HUES6 (cell line): Measurements from ENCODE around the gene MEGF6.

Experiments used
- H3K27ac ChIP-seq: 2 replicates; pipeline ENCODE4 v1.7.0; 2013; ENCODE audit warnings: low read depth, mild to moderate bottlenecking, low read length, inconsistent platforms
- H3K27me3 ChIP-seq: 2 replicates; pipeline ENCODE4 v1.6.1; 2013; ENCODE audit warnings: low read length; ENCODE audit not compliant: control insufficient read depth, insufficient read depth
- H3K36me3 ChIP-seq: 2 replicates; pipeline ENCODE4 v1.6.1; 2013; ENCODE audit warnings: low read length; ENCODE audit not compliant: control insufficient read depth, insufficient read depth
- H3K4me1 ChIP-seq: 2 replicates; pipeline ENCODE4 v1.6.1; 2013; ENCODE audit warnings: low read length; ENCODE audit not compliant: control insufficient read depth, insufficient read depth
- H3K4me3 ChIP-seq: 2 replicates; pipeline ENCODE4 v1.5.1; 2013; ENCODE audit warnings: low read depth, low read length
- H3K9ac ChIP-seq: one replicate; pipeline ENCODE4 v1.6.1; 2013; ENCODE audit warnings: mild to moderate bottlenecking, low read length
- H3K9me3 ChIP-seq: 2 replicates; pipeline ENCODE4 v1.6.1; 2013; ENCODE audit warnings: low read depth, low read length; ENCODE audit not compliant: control insufficient read depth, insufficient read depth

Gene MEGF6

DNA sequence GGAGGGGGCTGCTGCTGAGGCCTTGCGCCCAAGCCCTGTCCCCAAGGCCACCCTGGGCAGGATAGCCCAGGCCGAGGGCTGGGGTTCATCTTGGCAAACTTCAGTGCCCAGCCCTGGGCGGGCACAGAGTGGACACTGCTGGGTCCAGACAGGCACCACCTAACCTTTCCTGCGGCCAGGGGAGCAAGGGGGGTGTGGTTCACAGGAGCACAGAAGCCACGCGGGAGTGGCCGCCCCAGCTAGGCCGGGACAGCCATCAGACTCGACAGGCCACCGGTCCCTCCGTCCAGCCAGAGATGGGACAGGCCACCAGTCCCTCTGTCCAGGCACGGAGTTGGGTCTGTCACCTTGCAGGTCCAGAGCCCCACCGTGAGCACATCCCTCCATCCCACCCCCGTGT is 127.9 kb downstream of the MEGF6 start:
- Histone ChIP-seq H3K36me3 (peaks cover 3% of the 10 kb centered on the region; the same call in 1 of the 2 replicates), H3K9me3 (peaks cover 8% of the 10 kb centered on the region), H3K27ac (no peak overlapping the region), H3K4me1 (no peaks in the 10 kb centered on the region), H3K9ac (no peak overlapping the region), H3K4me3 (no peak overlapping the region), H3K27me3 (no peaks in the 10 kb centered on the region)

DNA sequence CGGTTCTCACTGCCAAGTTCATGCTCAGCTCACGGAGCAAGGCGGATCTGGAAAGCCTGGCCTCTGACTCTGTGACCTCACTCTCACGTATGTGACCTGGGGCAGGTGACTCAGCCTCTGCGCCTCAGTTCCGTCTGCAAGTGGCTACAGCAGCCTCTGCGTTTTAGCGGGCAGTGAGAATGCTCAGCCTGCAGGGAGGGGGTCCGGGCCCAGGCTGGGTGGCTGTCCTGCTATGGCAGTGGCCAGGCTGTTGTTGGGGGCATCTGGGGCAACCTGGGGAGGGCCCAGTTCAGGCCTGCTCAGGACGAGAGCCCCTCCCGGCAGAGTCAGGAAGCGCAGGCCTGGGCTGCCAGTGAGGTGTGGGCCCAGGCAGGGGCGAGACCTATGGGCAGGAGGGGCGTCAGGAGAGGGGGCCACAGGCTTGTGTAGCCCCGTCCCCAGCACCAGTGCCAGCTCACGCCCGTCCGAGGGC is 128.9 kb downstream of the MEGF6 start:
- Histone ChIP-seq H3K27me3 (no peaks in the 10 kb centered on the region), H3K4me1 (no peaks in the 10 kb centered on the region), H3K4me3 (no peak overlapping the region), H3K9ac (no peak overlapping the region), H3K36me3 (peaks cover 10% of the 10 kb centered on the region; the same call in 1 of the 2 replicates), H3K9me3 (peaks cover 3% of the 10 kb centered on the region; the same call in 1 of the 2 replicates), H3K27ac (no peak overlapping the region)

DNA sequence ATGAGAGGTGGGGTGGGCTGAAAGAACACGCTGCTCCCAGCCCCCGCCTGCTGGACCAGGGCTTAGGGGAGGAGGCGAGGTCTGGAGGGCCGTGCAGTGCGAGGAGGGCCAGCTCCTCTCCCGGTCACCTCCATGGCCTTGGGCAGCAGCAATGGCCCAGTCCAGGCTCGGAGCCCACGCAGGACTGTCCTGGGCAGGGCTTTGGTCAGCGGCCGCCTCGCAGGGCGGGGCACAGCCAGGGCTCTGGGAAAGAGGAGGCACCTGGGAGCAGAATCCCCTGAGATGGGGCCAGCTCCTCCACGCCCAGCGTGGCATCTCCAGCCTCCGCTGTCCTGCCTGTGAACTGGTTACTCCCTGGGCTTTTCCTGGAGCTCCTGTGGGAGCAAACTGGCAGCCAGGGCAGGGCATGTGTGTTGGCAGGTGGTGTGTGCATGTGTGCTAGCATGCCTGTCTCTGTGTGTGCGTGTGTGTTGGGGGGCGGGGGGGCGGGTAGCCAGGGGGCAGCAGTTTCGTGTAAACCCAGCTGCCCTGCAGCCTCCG is 129.4 kb downstream of the MEGF6 start:
- no peak overlapping the region for H3K27ac ChIP-seq
- no peaks in the 10 kb centered on the region for H3K27me3 ChIP-seq
- peaks cover 10% of the 10 kb centered on the region; the same call in 1 of the 2 replicates for H3K36me3 ChIP-seq
- no peak overlapping the region for H3K9ac ChIP-seq
- H3K4me3 ChIP-seq = no peak overlapping the region
- no peaks in the 10 kb centered on the region for H3K4me1 ChIP-seq
- peaks cover 3% of the 10 kb centered on the region; the same call in 1 of the 2 replicates for H3K9me3 ChIP-seq

- Histone ChIP-seq H3K9ac (no peak overlapping the region), H3K27me3 (no peaks in the 10 kb centered on the region), H3K27ac (no peak overlapping the region), H3K9me3 (peaks cover 3% of the 10 kb centered on the region; the same call in 1 of the 2 replicates), H3K36me3 (peaks cover 11% of the 10 kb centered on the region; the same call in 1 of the 2 replicates), H3K4me1 (no peaks in the 10 kb centered on the region), H3K4me3 (no peak overlapping the region)
These were observed 130.3 kb downstream of the MEGF6 start for GRCh38 chr1:3481046-3481445.

- Histone ChIP-seq H3K4me3 (no peak overlapping the region), H3K9me3 (peaks cover 3% of the 10 kb centered on the region; the same call in 1 of the 2 replicates), H3K27me3 (no peaks in the 10 kb centered on the region), H3K27ac (no peak overlapping the region), H3K4me1 (no peaks in the 10 kb centered on the region), H3K9ac (no peak overlapping the region), H3K36me3 (peaks cover 16% of the 10 kb centered on the region; the same call in 1 of the 2 replicates)
These were observed 131.0 kb downstream of the MEGF6 start for GRCh38 chr1:3480369-3480719.

DNA sequence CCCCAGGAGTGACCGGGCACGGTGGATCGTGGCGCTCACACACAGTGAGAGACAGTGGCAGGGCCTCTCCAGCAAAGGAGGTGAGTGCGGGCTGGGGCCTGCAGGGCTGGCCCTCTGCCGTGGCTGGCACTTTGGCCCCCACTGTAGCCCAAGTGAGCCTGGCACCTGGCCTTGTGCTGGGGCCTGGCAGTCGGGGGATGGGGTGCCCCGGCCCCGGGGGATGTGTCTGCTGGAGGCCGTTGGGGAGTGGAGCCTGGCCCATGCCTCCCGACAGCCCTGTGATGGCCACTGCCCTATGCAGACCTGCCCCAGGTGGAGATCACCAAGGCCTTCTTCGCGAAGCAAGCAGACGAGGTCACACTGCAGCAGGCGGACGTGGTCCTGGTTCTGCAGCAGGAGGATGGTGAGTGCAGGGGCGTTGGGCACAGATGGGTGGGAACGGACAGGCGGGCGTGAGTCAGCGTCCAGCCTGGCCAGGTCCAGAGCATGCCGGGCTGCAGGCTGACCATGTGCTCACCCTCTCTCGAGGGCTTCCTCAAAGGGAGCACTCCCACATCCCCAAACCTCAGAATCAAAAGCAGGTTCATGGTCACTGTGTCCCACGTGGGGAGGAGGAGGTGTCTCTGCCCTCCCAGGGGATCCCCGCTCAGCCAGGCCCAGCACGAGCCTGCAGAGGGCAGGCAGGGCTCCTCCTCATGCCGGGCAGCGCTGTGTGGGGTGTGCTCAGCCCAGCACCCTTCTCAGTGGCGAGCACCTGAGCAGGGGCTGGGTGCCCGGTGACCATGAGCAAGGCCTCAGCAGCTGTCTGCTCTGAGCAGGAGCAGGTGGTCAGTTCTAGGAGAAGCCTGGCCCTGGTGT is 131.6 kb downstream of the MEGF6 start:
- no peaks in the 10 kb centered on the region for H3K9me3 ChIP-seq
- no peaks in the 10 kb centered on the region for H3K4me1 ChIP-seq
- H3K4me3 ChIP-seq = no peak overlapping the region
- peaks cover 16% of the 10 kb centered on the region; the same call in 1 of the 2 replicates for H3K36me3 ChIP-seq
- H3K9ac ChIP-seq = no peak overlapping the region
- no peak overlapping the region for H3K27ac ChIP-seq
- no peaks in the 10 kb centered on the region for H3K27me3 ChIP-seq

DNA sequence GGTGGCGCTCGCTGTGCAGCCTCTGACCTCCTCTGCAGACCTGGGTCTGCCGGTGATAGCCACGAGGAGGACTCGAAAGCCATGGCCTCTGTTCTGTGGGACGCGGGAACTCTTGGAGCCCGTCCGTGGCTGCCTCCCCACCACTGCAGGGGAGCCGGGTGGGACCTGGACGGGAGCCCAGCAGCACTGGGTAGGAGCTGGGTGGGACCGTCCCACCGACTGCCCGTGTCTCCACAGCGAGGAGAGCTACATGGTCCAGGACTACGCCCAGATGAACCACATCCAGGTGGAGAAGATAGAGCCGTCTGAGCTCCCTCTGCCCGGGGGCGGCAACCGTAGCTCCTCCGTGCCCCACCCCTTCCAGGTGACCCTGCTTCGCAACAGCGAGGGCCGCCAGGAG is 133.1 kb downstream of the MEGF6 start:
- no peaks in the 10 kb centered on the region for H3K4me1 ChIP-seq
- peaks cover 27% of the 10 kb centered on the region for H3K36me3 ChIP-seq
- H3K4me3 ChIP-seq = no peak overlapping the region
- H3K27ac ChIP-seq = no peak overlapping the region
- H3K9me3 ChIP-seq = no peaks in the 10 kb centered on the region
- H3K9ac ChIP-seq = no peak overlapping the region
- H3K27me3 ChIP-seq = no peaks in the 10 kb centered on the region

GRCh38 chr1:3477241-3477995 is 133.9 kb downstream of the MEGF6 start:
- peaks cover 33% of the 10 kb centered on the region for H3K36me3 ChIP-seq
- H3K4me1 ChIP-seq = no peaks in the 10 kb centered on the region
- no peak overlapping the region for H3K27ac ChIP-seq
- H3K27me3 ChIP-seq = no peaks in the 10 kb centered on the region
- no peak overlapping the region for H3K4me3 ChIP-seq
- no peak overlapping the region for H3K9ac ChIP-seq
- H3K9me3 ChIP-seq = no peaks in the 10 kb centered on the region

GRCh38 chr1:3476666-3477065 is 134.6 kb downstream of the MEGF6 start:
- no peaks in the 10 kb centered on the region for H3K9me3 ChIP-seq
- no peak overlapping the region for H3K9ac ChIP-seq
- H3K27ac ChIP-seq = no peak overlapping the region
- H3K4me3 ChIP-seq = no peak overlapping the region
- H3K36me3 ChIP-seq = peaks cover 38% of the 10 kb centered on the region
- no peaks in the 10 kb centered on the region for H3K27me3 ChIP-seq
- H3K4me1 ChIP-seq = peaks cover 5% of the 10 kb centered on the region

DNA sequence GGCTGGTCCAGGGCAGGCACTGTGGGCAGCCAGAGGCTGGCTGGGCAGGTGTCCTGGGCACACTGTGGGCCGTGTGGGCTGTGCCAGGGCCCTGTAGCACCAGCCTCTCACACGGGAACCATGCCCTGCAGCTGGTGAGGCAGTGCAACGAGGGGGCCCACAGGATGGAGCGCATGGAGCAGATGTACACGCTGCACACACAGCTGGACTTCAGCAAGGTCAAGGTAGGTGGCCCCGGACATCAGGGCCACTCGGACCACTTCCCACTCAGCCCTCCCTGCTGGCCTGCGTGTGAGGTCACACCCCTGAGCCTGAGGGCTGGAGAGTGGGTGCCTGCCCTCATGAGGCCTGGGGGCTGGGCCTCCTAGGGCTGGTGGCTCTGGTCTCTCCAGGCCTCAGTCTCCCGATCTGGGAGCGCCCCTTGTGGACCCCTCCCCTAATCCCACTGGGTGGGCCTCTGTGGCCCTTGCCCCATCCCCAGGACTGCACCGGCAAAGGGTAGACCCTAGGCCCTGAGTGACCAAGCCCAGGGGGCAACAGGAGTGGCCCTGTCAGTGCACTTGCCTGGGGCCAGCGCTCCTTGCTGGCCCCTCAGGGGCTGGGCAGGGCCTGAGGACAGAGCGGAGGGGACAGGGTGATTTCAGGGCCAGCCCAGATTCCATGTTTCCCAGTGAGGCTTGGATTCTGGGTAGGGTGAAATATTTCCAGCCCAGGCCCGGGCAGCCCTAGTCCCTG is 135.3 kb downstream of the MEGF6 start:
- Histone ChIP-seq H3K27me3 (no peaks in the 10 kb centered on the region), H3K9me3 (no peaks in the 10 kb centered on the region), H3K36me3 (peaks cover 38% of the 10 kb centered on the region), H3K4me1 (peaks cover 11% of the 10 kb centered on the region), H3K27ac (no peak overlapping the region), H3K9ac (no peak overlapping the region), H3K4me3 (no peak overlapping the region)
